ENCODE measurements around the gene ZBED1.

- TF ChIP-seq CTCF (IDR thresholded peaks at IDR 0.05) (no peak), POLR2A (IDR thresholded peaks at IDR 0.05) (no peak)
Measured at GRCh38 chrX:2521092-2521926, 20.5 kb upstream of the ZBED1 start.

All from lower leg skin (tissue), 3 donors.